GM12892 (cell line): Measurements from ENCODE around the gene RAD23B.

Source experiments
- POLR2AphosphoS5 ChIP-seq: IDR thresholded peaks from 2 replicates; pipeline ENCODE4 v1.6.1; 2011; ENCODE audit warnings: low read depth, low read length, control low read depth
- TAF1 ChIP-seq: IDR thresholded peaks from 2 replicates; pipeline ENCODE4 v1.6.1; 2011; ENCODE audit warnings: low read depth, mild to moderate bottlenecking, control low read depth, low read length, borderline replicate concordance

DNA sequence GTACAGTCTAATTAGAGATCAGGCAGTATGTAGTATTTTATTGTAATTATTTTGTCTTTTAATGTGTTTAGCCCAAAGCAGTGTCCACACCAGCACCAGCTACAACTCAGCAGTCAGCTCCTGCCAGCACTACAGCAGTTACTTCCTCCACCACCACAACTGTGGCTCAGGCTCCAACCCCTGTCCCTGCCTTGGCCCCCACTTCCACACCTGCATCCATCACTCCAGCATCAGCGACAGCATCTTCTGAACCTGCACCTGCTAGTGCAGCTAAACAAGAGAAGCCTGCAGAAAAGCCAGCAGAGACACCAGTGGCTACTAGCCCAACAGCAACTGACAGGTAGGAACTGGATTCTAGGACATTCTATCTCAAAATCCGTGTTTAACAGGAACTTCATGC lies 23.2 kb downstream of the RAD23B start:
- TF ChIP-seq POLR2AphosphoS5 (no peak), TAF1 (no peak)
